Heart left ventricle (tissue), 16 donors: ENCODE measurements around the gene VWA8. TPM values are rescaled to one million over a fixed set of nuclear protein-coding genes. Genes with fewer than 3 reads are reported as not detected.

Experiments used
- ATAC-seq, 4 donors: fragments of 200-7000 bp; cut with Tn5 transposase; one replicate each; pipeline ENCODE4 v1.9.1; 2020 to 2022; ENCODE audit warnings: moderate library complexity in 4 of 4, mild to moderate bottlenecking in 3 of 4, moderate number of reproducible peaks in 1 of 4
- DNase-seq, 5 donors: peaks; one replicate each; pipeline ENCODE4 v3.0.0-alpha.2; 2020
- H3K27ac ChIP-seq, 12 donors: fragments of 200-600 bp; sonication (generic) in 4 of 12; one replicate each; pipeline versions ENCODE4 v1.5.0 to v1.8.0; 2016 to 2022; ENCODE audit warnings: mild to moderate bottlenecking in 2 of 12
- H3K27me3 ChIP-seq, 9 donors: fragments of 200-600 bp; sonication (generic) in 2 of 9; one replicate each; pipeline versions ENCODE4 v1.5.1 to v1.8.0; 2016 to 2022; ENCODE audit warnings: mild to moderate bottlenecking in 3 of 9
- H3K36me3 ChIP-seq, 9 donors: fragments of 200-600 bp; sonication (generic) in 2 of 9; one replicate each; pipeline versions ENCODE4 v1.5.0 to v1.8.0; 2018 to 2022; ENCODE audit warnings: mild to moderate bottlenecking in 2 of 9
- H3K4me1 ChIP-seq, 12 donors: fragments of 200-600 bp; sonication (generic) in 4 of 12; one replicate each; pipeline versions ENCODE4 v1.5.0 to v1.8.0; 2016 to 2022; ENCODE audit warnings: mild to moderate bottlenecking in 3 of 12
- H3K4me3 ChIP-seq, 12 donors: fragments of 200-600 bp; sonication (generic) in 4 of 12; one replicate each; pipeline versions ENCODE4 v1.5.0 to v1.8.0; 2017 to 2022; ENCODE audit warnings: mild to moderate bottlenecking in 9 of 12, moderate library complexity in 4 of 12
- H3K9me3 ChIP-seq, 12 donors: fragments of 200-600 bp; sonication (generic) in 4 of 12; one replicate each; pipeline versions ENCODE4 v1.5.0 to v1.8.0; 2016 to 2022; ENCODE audit warnings: mild to moderate bottlenecking in 1 of 12
- POLR2A ChIP-seq, 2 donors: fragments of 450-650 bp; IDR thresholded peaks; one replicate each; pipeline ENCODE4 v1.6.1; 2017; ENCODE audit warnings: antibody characterized with exemption in 2 of 2, mild to moderate bottlenecking in 2 of 2, moderate library complexity in 2 of 2
- WGBS, 4 donors: extraction: QIAGEN DNeasy Blood & Tissue Kit in 2 of 4; methylation state at CpG; one replicate each; pipeline versions ENCODE4 v1.1.5 to v1.1.7; 2013 to 2018; 5-methylcytosine and 5-hydroxymethylcytosine counted together
- intact Hi-C, 10 donors: fragments of 100-400 bp; cut with DNase I; formaldehyde crosslinking; loops; one replicate each; pipeline versions ENCODE4 v1.11.1 to v1.14.2; 2022
- polyA plus RNA-seq, 2 donors: library from polyadenylated mRNA; stranded (reverse); fragments of 200-250 nt; gene quantifications; one replicate each; pipeline ENCODE4 v1.2.3, GENCODE V29; 2013
- total RNA-seq, 9 donors: library from RNA; depleted of rRNA in 2 of 9; stranded (reverse); fragments of >200 nt in 2 of 9; fragmentation: NEBNext Ultra II Directional in 3 of 9; extraction: Animal tissue kit (Norgen Biotek cat#: 25700) in 3 of 9; gene quantifications; one replicate each; pipeline versions ENCODE4 v1.1.0 to v1.2.4, GENCODE V29; 2016 to 2023
- TF ChIP-seq, protein P1 (sequence below), 12 donors: fragments of 200-600 bp; sonication (generic) in 4 of 12; IDR thresholded peaks; one replicate each; pipeline versions ENCODE4 v1.5.0 to v1.8.0; 2018 to 2022; ENCODE audit warnings: antibody characterized with exemption in 12 of 12, mild to moderate bottlenecking in 5 of 12
- donor health status: ischemic (EF 13 %, LVEDD 7.1; RV severe dilation, severe dysfunction).
- donor health status: healthy with polysubstance abuse.
- donor health status: DM: no; HTN: yes; CAD: no.
- donor health status: DM: no; HTN: no; CAD: no.
- donor health status: ischemic (EF 25% LVEDD 6.9; RV normal size, moderate dysfunction).
- donor health status: ischemic (EF 25% LVEDD 5.7; RV mildly dilated, moderate dysfunction).
- donor health status: healthy.
- donor health status: DM: yes; HTN: yes; CAD: no.
- donor health status: ischemic (EF 35%, LVEDD 5.7; RV mildly dilated, moderate dysfunction).
- donor health status: nonischemic (EF 11% LVEDD 7.7; RV severe dilation, severe dysfunction).
- donor health status: DM: yes; HTN: yes; CAD: no.
- donor health status: PGD.
- donor health status: ischemic (EF 29% LVEDD 5.4; RV normal size, mild dysfunction).
- donor health status: nonischemic (EF 23%, LVEDD 6.1; RV moderate dilation, normal function).

VWA8 gene
- total and polyA plus RNA-seq, 11 donors: 12.1 to 64.1 (median 41.8) TPM

GRCh38 chr13:41668130-41668757 lies 292.7 kb downstream of the VWA8 start:
- 7 to 17% (median 9%) methylated on average over 1 of the region's 1 CpG for WGBS, 4 donors
- Histone ChIP-seq H3K4me1 (peaks cover 0 to 7% (median 1%) of the 10 kb centered on the region in 12 donors), H3K4me3 (no peak overlapping the region), H3K27me3 (no peaks in the 10 kb centered on the region), H3K36me3 (peaks cover 0 to 14% (median 0%) of the 10 kb centered on the region in 9 donors), H3K27ac (no peak overlapping the region), H3K9me3 (no peaks in the 10 kb centered on the region)
- ATAC-seq (peak; percentile 57 to 98 (median 96)), DNase-seq (peak in 4 of 5 donors; percentile 44 to 66 (median 56))
- intact Hi-C loops: loop anchor here in 9 of 10 donors (1.0 to 10.0 kb wide), 11 partner anchors 179 to 444 kb away; partner anchors contain the start of genes DGKH (in 3 of the 9) and VWA8 (in 2 of the 9)
- TF ChIP-seq, protein P1, sequence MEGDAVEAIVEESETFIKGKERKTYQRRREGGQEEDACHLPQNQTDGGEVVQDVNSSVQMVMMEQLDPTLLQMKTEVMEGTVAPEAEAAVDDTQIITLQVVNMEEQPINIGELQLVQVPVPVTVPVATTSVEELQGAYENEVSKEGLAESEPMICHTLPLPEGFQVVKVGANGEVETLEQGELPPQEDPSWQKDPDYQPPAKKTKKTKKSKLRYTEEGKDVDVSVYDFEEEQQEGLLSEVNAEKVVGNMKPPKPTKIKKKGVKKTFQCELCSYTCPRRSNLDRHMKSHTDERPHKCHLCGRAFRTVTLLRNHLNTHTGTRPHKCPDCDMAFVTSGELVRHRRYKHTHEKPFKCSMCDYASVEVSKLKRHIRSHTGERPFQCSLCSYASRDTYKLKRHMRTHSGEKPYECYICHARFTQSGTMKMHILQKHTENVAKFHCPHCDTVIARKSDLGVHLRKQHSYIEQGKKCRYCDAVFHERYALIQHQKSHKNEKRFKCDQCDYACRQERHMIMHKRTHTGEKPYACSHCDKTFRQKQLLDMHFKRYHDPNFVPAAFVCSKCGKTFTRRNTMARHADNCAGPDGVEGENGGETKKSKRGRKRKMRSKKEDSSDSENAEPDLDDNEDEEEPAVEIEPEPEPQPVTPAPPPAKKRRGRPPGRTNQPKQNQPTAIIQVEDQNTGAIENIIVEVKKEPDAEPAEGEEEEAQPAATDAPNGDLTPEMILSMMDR (IDR thresholded peaks at IDR 0.05): peak; percentile 64 to 85 (median 79)
- TF ChIP-seq POLR2A (IDR thresholded peaks at IDR 0.05): no peak

DNA sequence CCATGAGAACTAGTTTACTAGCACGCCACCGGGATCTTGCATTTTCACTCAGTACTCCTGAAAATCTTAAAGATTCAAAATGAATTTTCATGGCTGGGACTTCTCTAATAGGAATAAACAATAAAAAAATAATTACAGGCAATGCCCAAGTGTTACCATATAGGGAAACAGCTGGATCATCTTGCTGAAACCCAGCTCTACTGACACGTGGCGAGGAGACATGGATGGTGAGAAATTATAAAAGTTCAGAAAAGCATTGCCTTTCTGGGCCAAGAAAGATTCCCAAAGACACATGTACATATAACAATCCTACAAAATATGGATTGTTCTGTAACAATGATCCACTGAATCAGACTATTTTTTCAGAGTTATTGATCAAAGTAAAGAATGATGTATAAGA lies 294.3 kb downstream of the VWA8 start:
- Histone ChIP-seq H3K36me3 (peaks cover 0 to 19% (median 0%) of the 10 kb centered on the region in 9 donors), H3K27ac (no peak overlapping the region), H3K4me3 (no peak overlapping the region), H3K4me1 (peaks cover 0 to 7% (median 1%) of the 10 kb centered on the region in 12 donors), H3K9me3 (no peaks in the 10 kb centered on the region), H3K27me3 (no peaks in the 10 kb centered on the region)
- DNase-seq: no peak
- no peak for ATAC-seq
- intact Hi-C loops: loop anchor here in 6 of 10 donors (5.0 to 10.0 kb wide), 6 partner anchors 181 to 446 kb away; partner anchors contain the start of genes DGKH (in 2 of the 6) and VWA8 (in 2 of the 6)
- TF ChIP-seq POLR2A (IDR thresholded peaks at IDR 0.05): no peak
- TF ChIP-seq, protein P1 (IDR thresholded peaks at IDR 0.05): no peak
- 91 to 94% (median 92%) methylated on average over 4 of the region's 4 CpGs for WGBS, 4 donors

- DNase-seq: no peak
- 76 to 81% (median 78%) methylated on average over 2 of the region's 2 CpGs for WGBS, 4 donors
- no peak overlapping the region for H3K4me3 ChIP-seq
- no peaks in the 10 kb centered on the region for H3K9me3 ChIP-seq
- H3K27ac ChIP-seq: no peak overlapping the region
- TF ChIP-seq, protein P1 (IDR thresholded peaks at IDR 0.05): no peak
- TF ChIP-seq POLR2A (IDR thresholded peaks at IDR 0.05): no peak
- H3K27me3 ChIP-seq: no peaks in the 10 kb centered on the region
- peaks cover 0 to 5% (median 0%) of the 10 kb centered on the region in 9 donors for H3K36me3 ChIP-seq
- intact Hi-C loops: loop anchor here in 3 of 10 donors (10.0 kb wide), 2 partner anchors 304 to 384 kb away; partner anchors contain the start of genes DGKH (in 2 of the 3) and VWA8 (in 1 of the 3)
- peaks cover 0 to 2% (median 0%) of the 10 kb centered on the region in 12 donors for H3K4me1 ChIP-seq
- ATAC-seq: no peak
These were observed 300.5 kb downstream of the VWA8 start for GRCh38 chr13:41660411-41660810.

GRCh38 chr13:41658057-41658661 lies 302.8 kb downstream of the VWA8 start:
- Histone ChIP-seq H3K4me3 (no peak overlapping the region), H3K4me1 (peaks cover 0 to 2% (median 0%) of the 10 kb centered on the region in 12 donors), H3K27ac (no peak overlapping the region), H3K9me3 (no peaks in the 10 kb centered on the region), H3K36me3 (peaks cover 0 to 5% (median 0%) of the 10 kb centered on the region in 9 donors), H3K27me3 (no peaks in the 10 kb centered on the region)
- ATAC-seq: no peak
- intact Hi-C loops: loop anchor here in 4 of 10 donors (5.0 to 10.0 kb wide), 3 partner anchors 243 to 306 kb away; no protein-coding TSS in a partner anchor
- no peak for DNase-seq
- 75 to 80% (median 78%) methylated on average over 7 of the region's 7 CpGs for WGBS, 4 donors
- TF ChIP-seq, protein P1 (IDR thresholded peaks at IDR 0.05): no peak
- TF ChIP-seq POLR2A (IDR thresholded peaks at IDR 0.05): no peak
